Measurements from ENCODE around the gene ZNF816.
"Not testable (repeated sequence)": the region's sequence is repeated elsewhere in the genome, so short reads cannot be mapped to it uniquely, and the experiment has no call there.

The ZNF816 gene

DNA sequence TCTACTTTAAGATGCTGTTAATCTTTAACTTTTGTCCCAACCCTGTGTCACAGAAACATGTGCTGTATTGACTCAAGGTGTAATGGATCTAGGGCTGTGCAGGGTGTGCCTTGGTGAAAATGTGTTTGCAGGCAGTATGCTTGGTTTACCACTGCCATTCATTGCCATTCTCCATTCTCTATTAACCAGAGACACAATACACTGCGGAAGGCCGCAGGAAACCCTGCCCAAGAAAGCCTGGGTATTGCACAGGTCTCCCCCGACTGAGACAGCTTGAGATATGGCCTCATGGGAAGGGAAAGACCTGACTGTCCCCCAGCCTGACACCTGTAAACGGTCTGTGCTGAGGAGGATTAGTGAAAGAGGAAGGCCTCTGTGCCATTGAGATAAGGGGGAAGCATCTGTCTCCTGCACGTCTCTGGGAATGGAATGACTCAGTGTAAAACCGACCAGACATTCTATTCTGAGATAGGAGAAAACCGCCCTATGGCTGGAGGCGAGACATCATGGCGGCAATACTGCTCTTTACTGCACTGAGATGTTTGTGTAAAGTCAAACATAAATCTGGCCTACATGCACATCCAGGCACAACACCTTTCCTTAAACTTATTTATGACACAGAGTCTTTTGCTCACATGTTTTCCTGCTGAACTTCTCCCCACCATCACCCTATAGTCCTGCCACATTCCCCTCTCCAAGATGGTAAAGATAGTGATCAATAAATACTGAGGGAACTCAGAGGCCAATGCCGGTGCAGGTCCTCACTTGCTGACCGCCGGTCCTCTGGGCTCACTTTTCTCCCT, 26.3 kb downstream of the ZNF816 start:
- in situ Hi-C loops (cut with HindIII; ENCODE audit: low sequenced_read_pairs) = no loop called here
- TF ChIP-seq, protein P1, sequence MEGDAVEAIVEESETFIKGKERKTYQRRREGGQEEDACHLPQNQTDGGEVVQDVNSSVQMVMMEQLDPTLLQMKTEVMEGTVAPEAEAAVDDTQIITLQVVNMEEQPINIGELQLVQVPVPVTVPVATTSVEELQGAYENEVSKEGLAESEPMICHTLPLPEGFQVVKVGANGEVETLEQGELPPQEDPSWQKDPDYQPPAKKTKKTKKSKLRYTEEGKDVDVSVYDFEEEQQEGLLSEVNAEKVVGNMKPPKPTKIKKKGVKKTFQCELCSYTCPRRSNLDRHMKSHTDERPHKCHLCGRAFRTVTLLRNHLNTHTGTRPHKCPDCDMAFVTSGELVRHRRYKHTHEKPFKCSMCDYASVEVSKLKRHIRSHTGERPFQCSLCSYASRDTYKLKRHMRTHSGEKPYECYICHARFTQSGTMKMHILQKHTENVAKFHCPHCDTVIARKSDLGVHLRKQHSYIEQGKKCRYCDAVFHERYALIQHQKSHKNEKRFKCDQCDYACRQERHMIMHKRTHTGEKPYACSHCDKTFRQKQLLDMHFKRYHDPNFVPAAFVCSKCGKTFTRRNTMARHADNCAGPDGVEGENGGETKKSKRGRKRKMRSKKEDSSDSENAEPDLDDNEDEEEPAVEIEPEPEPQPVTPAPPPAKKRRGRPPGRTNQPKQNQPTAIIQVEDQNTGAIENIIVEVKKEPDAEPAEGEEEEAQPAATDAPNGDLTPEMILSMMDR (IDR thresholded peaks at IDR 0.05; ENCODE audit: low read depth, low read length, missing control alignments) = no peak
- H3K4me3 ChIP-seq (ENCODE audit: low read depth, low read length) = no peak overlapping the region

DNA sequence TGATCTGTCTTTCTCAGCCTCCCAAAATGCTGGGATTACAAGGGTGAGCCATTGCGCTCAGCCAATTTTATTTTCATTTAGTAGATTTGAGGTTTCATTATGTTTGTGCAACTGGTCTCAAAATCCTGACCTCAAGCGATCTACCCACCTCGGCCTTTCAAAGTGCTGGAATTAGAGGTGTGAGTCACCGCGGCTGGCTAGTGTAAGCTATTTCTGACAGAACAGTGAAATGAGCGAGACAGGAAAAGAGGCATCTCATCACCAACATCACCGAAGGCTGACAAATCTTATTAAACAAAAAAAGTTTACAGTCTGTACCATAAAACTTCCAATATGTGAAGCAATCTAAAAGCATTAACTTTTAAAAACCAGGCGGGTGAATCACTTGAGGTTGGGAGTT, 27.2 kb downstream of the ZNF816 start:
- H3K4me3 ChIP-seq (ENCODE audit: low read depth, low read length) = no peak overlapping the region
- in situ Hi-C loops (cut with HindIII; ENCODE audit: low sequenced_read_pairs) = no loop called here
- TF ChIP-seq, protein P1 (IDR thresholded peaks at IDR 0.05; ENCODE audit: low read depth, low read length, missing control alignments) = no peak
- no peak for DNase-seq (ENCODE audit: low read depth)

More for the DNA sequence above, 26.3 kb downstream of the ZNF816 start:
- no peak for DNase-seq (ENCODE audit: low read depth)

DNA sequence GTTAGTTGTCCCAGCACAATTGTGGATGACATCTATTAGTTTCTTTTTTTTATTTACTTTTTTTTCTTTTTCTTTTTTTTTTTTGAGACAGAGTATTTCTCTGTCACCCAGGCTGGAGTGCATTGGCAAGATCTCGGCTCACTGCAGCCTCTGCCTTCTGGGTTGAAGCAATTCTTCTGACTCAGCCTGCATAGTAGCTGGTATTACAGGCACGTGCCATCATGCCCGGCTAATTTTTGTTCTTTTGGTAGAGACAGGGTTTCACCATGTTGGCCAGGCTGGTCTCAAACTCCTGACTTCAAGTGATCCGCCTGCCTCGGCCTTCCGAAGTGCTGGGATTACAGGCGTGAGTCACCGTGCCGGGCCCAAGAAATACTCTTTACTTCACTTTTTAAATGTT, 38.0 kb downstream of the ZNF816 start:
- H3K4me3 ChIP-seq (ENCODE audit: low read depth, low read length); DNase-seq (ENCODE audit: low read depth); in situ Hi-C loops (cut with HindIII; ENCODE audit: low sequenced_read_pairs): not testable (repeated sequence)

DNA sequence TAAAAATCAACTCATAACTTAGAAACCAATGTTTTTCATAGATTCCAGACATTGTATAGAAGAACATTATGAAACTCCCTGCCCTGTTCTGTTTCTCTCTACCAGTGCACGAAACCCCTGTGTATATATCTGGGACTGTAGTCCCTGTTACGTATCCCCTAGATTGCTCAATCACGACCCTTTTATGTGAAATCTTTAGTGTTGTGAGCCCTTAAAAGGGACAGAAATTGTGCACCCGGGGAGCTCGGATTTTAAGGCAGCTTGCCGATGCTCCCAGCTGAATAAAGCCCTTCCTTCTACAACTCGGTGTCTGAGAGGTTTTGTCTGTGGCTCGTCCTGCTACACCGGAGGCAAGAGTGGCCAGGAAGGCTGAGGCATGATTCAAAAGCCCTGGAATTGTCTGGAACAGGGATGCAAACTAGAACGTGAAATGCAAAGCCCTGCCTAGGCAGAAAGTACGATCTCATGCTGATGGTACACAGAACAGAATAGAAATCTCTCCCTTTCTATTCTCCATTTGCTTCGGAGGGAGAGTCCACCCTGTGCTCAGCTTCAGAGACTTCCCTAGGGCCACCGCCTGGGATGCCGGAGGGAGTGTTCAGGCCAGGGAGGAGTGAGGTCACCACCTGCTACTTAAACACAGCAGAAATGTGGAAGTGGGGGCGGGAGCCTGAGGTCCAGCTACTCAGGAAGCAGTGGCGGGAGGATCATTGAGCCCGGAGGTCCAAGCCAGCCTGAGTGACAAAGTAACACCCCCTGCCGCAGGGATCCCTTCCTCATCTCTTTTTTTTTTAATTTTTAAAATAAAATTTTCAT, 38.7 kb downstream of the ZNF816 start:
- H3K4me3 ChIP-seq (ENCODE audit: low read depth, low read length) = peak overlapping the region; percentile 60
- TF ChIP-seq, protein P1 (IDR thresholded peaks at IDR 0.05; ENCODE audit: low read depth, low read length, missing control alignments) = no peak
- in situ Hi-C loops (cut with HindIII; ENCODE audit: low sequenced_read_pairs) = no loop called here
- no peak for DNase-seq (ENCODE audit: low read depth)

DNA sequence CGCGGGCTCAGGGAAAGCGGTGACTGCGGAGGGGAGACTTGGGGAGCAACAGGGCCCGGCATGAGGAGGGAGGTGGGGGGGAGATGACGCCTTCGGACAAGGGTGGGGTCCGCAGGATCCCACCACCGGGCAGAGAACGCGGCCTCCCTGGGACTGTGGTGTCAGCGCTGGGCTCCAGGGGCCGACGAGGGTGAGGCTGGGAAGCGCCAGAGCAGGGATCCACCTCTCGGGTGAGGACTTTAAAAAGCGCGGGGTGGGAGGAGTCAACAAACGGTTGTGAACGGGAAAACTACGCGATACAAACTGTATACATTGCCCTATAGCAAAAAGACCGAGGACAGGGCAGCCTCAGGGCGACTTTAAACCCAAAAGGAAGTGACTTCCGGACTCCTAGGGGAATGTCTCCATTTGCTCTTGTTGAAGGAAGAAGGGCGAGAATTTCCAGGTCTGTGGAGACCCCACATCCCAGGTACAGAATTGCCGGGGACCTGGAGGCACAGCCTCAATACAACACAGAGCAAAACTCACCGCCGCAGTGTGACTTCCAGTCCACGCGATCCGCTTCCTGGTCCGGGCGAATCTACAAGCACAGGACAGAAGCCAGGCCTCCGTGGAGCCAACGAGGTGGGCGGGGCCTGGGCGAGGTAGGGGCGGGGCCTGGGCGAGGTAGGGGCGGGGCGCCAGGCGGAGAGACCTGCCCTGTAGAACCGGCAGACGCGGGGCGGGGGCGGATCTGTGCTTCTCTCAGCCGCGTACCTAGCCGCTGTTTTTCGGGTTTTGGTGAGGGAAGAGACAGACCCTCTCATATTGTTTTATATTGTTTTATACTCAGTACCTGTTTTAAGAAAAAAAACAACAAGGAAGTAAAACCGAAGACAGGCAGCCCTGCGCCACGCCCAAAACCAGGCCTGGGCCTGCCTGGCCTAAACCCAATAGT, 39.6 kb downstream of the ZNF816 start, which contains the start of gene ZNF888:
Gene ZNF888, minus strand, starts transcription at position 588 of the 937 bp plus-strand sequence. CDS start 5,555 bp downstream, outside the sequence.
- in situ Hi-C loops (cut with HindIII; ENCODE audit: low sequenced_read_pairs) = no loop called here
- no peak for DNase-seq (ENCODE audit: low read depth)
- TF ChIP-seq, protein P1 (IDR thresholded peaks at IDR 0.05; ENCODE audit: low read depth, low read length, missing control alignments) = no peak
- H3K4me3 ChIP-seq (ENCODE audit: low read depth, low read length) = peak within 1 kb of the TSS; percentile 60

DNA sequence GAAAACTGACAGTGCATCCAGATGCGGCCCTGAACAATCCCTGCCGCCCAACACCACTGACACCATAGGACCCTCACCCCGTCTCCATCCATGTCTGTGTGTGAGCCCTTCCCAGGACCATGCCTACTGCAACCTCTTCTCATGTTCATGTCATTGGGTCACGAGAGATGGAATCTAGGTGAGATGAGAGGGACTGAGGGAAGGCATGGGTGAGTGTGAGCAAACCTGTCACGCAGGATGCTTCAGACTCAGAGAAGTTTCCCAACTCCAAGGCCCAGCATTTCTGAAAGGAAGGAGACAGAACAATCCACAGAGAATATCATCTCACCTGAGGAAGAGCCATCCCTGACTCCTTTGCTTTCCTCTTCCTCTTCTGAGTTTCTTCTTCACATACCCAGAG, 45.1 kb downstream of the ZNF816 start:
- DNase-seq (ENCODE audit: low read depth) = no peak
- in situ Hi-C loops (cut with HindIII; ENCODE audit: low sequenced_read_pairs) = no loop called here
- TF ChIP-seq, protein P1 (IDR thresholded peaks at IDR 0.05; ENCODE audit: low read depth, low read length, missing control alignments) = no peak

More for the DNA sequence above, 45.1 kb downstream of the ZNF816 start:
- no peak overlapping the region for H3K4me3 ChIP-seq (ENCODE audit: low read depth, low read length)
